Ramos (cell line): Measurements from ENCODE around the gene CHMP2B.
"Not testable (repeated sequence)": the region's sequence is repeated elsewhere in the genome, so short reads cannot be mapped to it uniquely, and the experiment has no call there.

Source experiments
- in situ Hi-C: fragments of 300-500 bp; cut with MboI; formaldehyde crosslinking; loops from one replicate; pipeline ENCODE4 v1.14.3; 2022; ENCODE audit warnings: low sequenced_read_pairs; ENCODE audit not compliant: unreplicated experiment

CHMP2B gene

GRCh38 chr3:87305031-87305430, 77.9 kb downstream of the CHMP2B start:
- in situ Hi-C loops, result not testable (repeated sequence)
